Testis (tissue), 2 donors: Measurements from ENCODE around the gene PTPRU.

Source experiments
- POLR2A ChIP-seq: fragments of 450-650 bp; IDR thresholded peaks from one replicate; pipeline ENCODE4 v1.6.1; 2017; ENCODE audit warnings: antibody characterized with exemption, mild to moderate bottlenecking, moderate library complexity
- TF ChIP-seq, protein P1 (sequence below), 3 experiments: fragments of 450-650 bp in 2 of 3; fragments of 200-600 bp in 1 of 3; sonication (generic) in 1 of 3; IDR thresholded peaks; one replicate each; pipeline ENCODE4 v1.5.1; 2016 to 2019; ENCODE audit warnings: antibody characterized with exemption in 3 of 3, mild to moderate bottlenecking in 2 of 3, moderate library complexity in 1 of 3

DNA sequence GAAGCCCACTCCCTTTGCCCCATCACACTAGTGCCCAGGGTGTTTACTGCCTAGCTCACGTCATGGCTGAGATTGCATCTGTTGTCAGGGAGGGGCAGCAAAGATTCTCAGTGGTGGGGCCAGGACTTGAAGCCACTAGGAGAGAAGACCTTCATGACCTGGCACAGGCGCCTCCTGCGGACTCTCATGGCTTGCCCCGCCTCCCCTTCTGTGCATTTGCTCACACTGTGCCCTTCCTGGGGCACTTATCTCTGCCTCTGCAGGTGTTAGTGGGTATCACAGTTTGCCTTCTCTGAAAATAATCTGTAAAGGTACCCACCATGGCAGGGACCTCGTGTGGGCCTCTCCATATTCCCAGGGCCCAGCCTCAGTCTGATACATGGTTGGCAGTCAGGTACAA is 20.1 kb downstream of the PTPRU start:
- TF ChIP-seq, protein P1, sequence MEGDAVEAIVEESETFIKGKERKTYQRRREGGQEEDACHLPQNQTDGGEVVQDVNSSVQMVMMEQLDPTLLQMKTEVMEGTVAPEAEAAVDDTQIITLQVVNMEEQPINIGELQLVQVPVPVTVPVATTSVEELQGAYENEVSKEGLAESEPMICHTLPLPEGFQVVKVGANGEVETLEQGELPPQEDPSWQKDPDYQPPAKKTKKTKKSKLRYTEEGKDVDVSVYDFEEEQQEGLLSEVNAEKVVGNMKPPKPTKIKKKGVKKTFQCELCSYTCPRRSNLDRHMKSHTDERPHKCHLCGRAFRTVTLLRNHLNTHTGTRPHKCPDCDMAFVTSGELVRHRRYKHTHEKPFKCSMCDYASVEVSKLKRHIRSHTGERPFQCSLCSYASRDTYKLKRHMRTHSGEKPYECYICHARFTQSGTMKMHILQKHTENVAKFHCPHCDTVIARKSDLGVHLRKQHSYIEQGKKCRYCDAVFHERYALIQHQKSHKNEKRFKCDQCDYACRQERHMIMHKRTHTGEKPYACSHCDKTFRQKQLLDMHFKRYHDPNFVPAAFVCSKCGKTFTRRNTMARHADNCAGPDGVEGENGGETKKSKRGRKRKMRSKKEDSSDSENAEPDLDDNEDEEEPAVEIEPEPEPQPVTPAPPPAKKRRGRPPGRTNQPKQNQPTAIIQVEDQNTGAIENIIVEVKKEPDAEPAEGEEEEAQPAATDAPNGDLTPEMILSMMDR (IDR thresholded peaks at IDR 0.05), result no peak
- TF ChIP-seq POLR2A, result no peak
